Right lobe of liver (tissue), 6 donors: ENCODE measurements around the gene YJEFN3. TPM values are rescaled to one million over a fixed set of nuclear protein-coding genes. Genes with fewer than 3 reads are reported as not detected.

Source experiments
- ATAC-seq, 4 donors: fragments of 200-7000 bp; cut with Tn5 transposase; one replicate each; pipeline ENCODE4 v1.9.1; 2020; ENCODE audit warnings: mild to moderate bottlenecking in 4 of 4, moderate library complexity in 4 of 4
- DNase-seq, 3 donors: peaks; one replicate each; pipeline ENCODE4 v3.0.0-alpha.2; 2020
- H3K27ac ChIP-seq, 3 donors: fragments of 200-600 bp; one replicate each; pipeline ENCODE4 v1.8.0; 2022
- H3K27me3 ChIP-seq, 2 donors: fragments of 200-600 bp; one replicate each; pipeline ENCODE4 v1.8.0; 2022
- H3K36me3 ChIP-seq, 4 donors: fragments of 200-600 bp; sonication (generic) in 1 of 4; one replicate each; pipeline versions ENCODE4 v1.5.1 to v1.8.0; 2017 to 2022; ENCODE audit warnings: control low read depth in 1 of 4
- H3K4me1 ChIP-seq, 4 donors: fragments of 200-600 bp; sonication (generic) in 1 of 4; one replicate each; pipeline versions ENCODE4 v1.5.1 to v1.8.0; 2017 to 2022; ENCODE audit warnings: control low read depth in 1 of 4
- H3K4me3 ChIP-seq, 3 donors: fragments of 200-600 bp; one replicate each; pipeline ENCODE4 v1.8.0; 2022
- H3K9me3 ChIP-seq, 4 donors: fragments of 200-600 bp; sonication (generic) in 1 of 4; one replicate each; pipeline versions ENCODE4 v1.5.1 to v1.8.0; 2017 to 2022; ENCODE audit warnings: control low read depth in 1 of 4
- CTCF ChIP-seq, 4 donors: fragments of 200-600 bp in 3 of 4; fragments of 450-650 bp in 1 of 4; IDR thresholded peaks; one replicate each; pipeline versions ENCODE4 v1.5.1 to v1.8.0; 2016 to 2022; ENCODE audit warnings: antibody characterized with exemption in 4 of 4, mild to moderate bottlenecking in 2 of 4
- POLR2A ChIP-seq: fragments of 450-650 bp; IDR thresholded peaks from one replicate; pipeline ENCODE4 v1.6.1; 2017; ENCODE audit warnings: antibody characterized with exemption, mild to moderate bottlenecking
- WGBS: methylation state at CpG from one replicate; pipeline ENCODE4 v1.1.6; 2018; ENCODE audit warnings: low coverage, low lambda C conversion rate; ENCODE audit not compliant: insufficient coverage; ENCODE audit errors: missing lambda C conversion rate; 5-methylcytosine and 5-hydroxymethylcytosine counted together
- intact Hi-C, 2 donors: fragments of 100-400 bp; cut with DNase I; formaldehyde crosslinking; loops; one replicate each; pipeline versions ENCODE4 v1.11.2 to v1.14.1; 2022
- total RNA-seq, 6 experiments: library from RNA; depleted of rRNA in 2 of 6; stranded (reverse); fragments of >200 nt in 2 of 6; fragmentation: NEBNext Ultra II Directional in 3 of 6; extraction: Animal tissue kit (Norgen Biotek cat#: 25700) in 3 of 6; gene quantifications; one replicate each; pipeline versions ENCODE4 v1.1.0 to v1.2.4, GENCODE V29; 2016 to 2023
- donor health status: DM: no; HTN: yes; CAD: no.
- donor health status: DM: no; HTN: no; CAD: no.
- donor health status: DM: no; HTN: no; CAD: no.
- donor health status: DM: no; HTN: yes; CAD: no.
- donor health status: DM: no; HTN: yes; CAD: no.

Gene YJEFN3
- total RNA-seq, 6 experiments from 2014 or later = 0.31 to 4.2 (median 1.8) TPM

GRCh38 chr19:19485161-19485997 is 43.3 kb upstream of the YJEFN3 start:
- TF ChIP-seq POLR2A (no peak), CTCF (IDR thresholded peaks at IDR 0.05) (no peak)
- ATAC-seq = no peak
- Histone ChIP-seq H3K4me1 (peaks cover 0 to 41% (median 22%) of the 10 kb centered on the region in 4 donors), H3K36me3 (peaks cover 0 to under 1% (median 0%) of the 10 kb centered on the region in 4 donors), H3K9me3 (no peaks in the 10 kb centered on the region), H3K27ac (no peak overlapping the region), H3K4me3 (no peak overlapping the region), H3K27me3 (no peaks in the 10 kb centered on the region)
- intact Hi-C loops = loop anchor here in 1 of 2 donors (5.0 kb wide), 1 partner anchor 83 kb away; no protein-coding TSS in a partner anchor
- DNase-seq = peak in 1 of 3 donors; percentile 19
- 72% methylated on average over 5 of the region's 15 CpGs for WGBS

GRCh38 chr19:19485998-19486290 is 42.8 kb upstream of the YJEFN3 start:
- ATAC-seq = no peak
- no peak overlapping the region for H3K4me3 ChIP-seq
- no peaks in the 10 kb centered on the region for H3K9me3 ChIP-seq
- H3K27ac ChIP-seq = no peak overlapping the region
- H3K36me3 ChIP-seq = no peaks in the 10 kb centered on the region
- DNase-seq = no peak
- no peaks in the 10 kb centered on the region for H3K27me3 ChIP-seq
- H3K4me1 ChIP-seq = peaks cover 0 to 45% (median 22%) of the 10 kb centered on the region in 4 donors
- intact Hi-C loops = loop anchor here in 1 of 2 donors (5.0 kb wide), 1 partner anchor 84 kb away; no protein-coding TSS in a partner anchor
- TF ChIP-seq POLR2A = no peak
- no peak for TF ChIP-seq CTCF (IDR thresholded peaks at IDR 0.05)
- WGBS = no CpG with 5 or more reads among the region's 5 CpGs

- Histone ChIP-seq H3K4me1 (peaks cover 0 to 45% (median 22%) of the 10 kb centered on the region in 4 donors), H3K27me3 (no peaks in the 10 kb centered on the region), H3K4me3 (no peak overlapping the region), H3K9me3 (no peaks in the 10 kb centered on the region), H3K27ac (no peak overlapping the region), H3K36me3 (no peaks in the 10 kb centered on the region)
- ATAC-seq (no peak), DNase-seq (peak in 1 of 3 donors; percentile 17)
- no peak for TF ChIP-seq CTCF (IDR thresholded peaks at IDR 0.05)
- TF ChIP-seq POLR2A = no peak
- 100% methylated on average over 4 of the region's 15 CpGs for WGBS
- intact Hi-C loops = loop anchor here in 1 of 2 donors (5.0 kb wide), 1 partner anchor 84 kb away; no protein-coding TSS in a partner anchor
Measured at GRCh38 chr19:19486343-19487076, 42.2 kb upstream of the YJEFN3 start.

- H3K36me3 ChIP-seq = peaks cover 0 to 1% (median 0%) of the 10 kb centered on the region in 4 donors
- H3K27ac ChIP-seq = peak overlapping the region; percentile 68 to 86 (median 86)
- TF ChIP-seq CTCF (IDR thresholded peaks at IDR 0.05) (no peak), POLR2A (no peak)
- no peaks in the 10 kb centered on the region for H3K27me3 ChIP-seq
- 61% methylated on average over 3 of the region's 9 CpGs for WGBS
- no peak for ATAC-seq
- peaks cover 0 to 45% (median 22%) of the 10 kb centered on the region in 4 donors for H3K4me1 ChIP-seq
- no peak overlapping the region for H3K4me3 ChIP-seq
- no peaks in the 10 kb centered on the region for H3K9me3 ChIP-seq
- DNase-seq = peak in 1 of 3 donors; percentile 20
- intact Hi-C loops = loop anchor here in 1 of 2 donors (5.0 kb wide), 1 partner anchor 85 kb away; no protein-coding TSS in a partner anchor
Measured at GRCh38 chr19:19487077-19487949, 41.4 kb upstream of the YJEFN3 start.
